ENCODE results near the gene WDR33. TPM values are rescaled to one million over a fixed set of nuclear protein-coding genes. Genes with fewer than 3 reads are reported as not detected.

WDR33 gene
- total RNA-seq, 1 donor from 2014 or later, result 54.7 TPM

- H3K36me3 Mint-ChIP-seq, result no peaks in the 10 kb centered on the region
- TF ChIP-seq, protein P1, sequence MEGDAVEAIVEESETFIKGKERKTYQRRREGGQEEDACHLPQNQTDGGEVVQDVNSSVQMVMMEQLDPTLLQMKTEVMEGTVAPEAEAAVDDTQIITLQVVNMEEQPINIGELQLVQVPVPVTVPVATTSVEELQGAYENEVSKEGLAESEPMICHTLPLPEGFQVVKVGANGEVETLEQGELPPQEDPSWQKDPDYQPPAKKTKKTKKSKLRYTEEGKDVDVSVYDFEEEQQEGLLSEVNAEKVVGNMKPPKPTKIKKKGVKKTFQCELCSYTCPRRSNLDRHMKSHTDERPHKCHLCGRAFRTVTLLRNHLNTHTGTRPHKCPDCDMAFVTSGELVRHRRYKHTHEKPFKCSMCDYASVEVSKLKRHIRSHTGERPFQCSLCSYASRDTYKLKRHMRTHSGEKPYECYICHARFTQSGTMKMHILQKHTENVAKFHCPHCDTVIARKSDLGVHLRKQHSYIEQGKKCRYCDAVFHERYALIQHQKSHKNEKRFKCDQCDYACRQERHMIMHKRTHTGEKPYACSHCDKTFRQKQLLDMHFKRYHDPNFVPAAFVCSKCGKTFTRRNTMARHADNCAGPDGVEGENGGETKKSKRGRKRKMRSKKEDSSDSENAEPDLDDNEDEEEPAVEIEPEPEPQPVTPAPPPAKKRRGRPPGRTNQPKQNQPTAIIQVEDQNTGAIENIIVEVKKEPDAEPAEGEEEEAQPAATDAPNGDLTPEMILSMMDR (conservative IDR thresholded peaks at IDR 0.05), result no peak
- peaks cover 79% of the 10 kb centered on the region for H3K27me3 Mint-ChIP-seq
- peak overlapping the region; percentile 90 for H3K4me3 Mint-ChIP-seq
- no peak for DNase-seq (ENCODE audit: extremely low spot score, unreplicated experiment)
- H3K27ac Mint-ChIP-seq, result peak overlapping the region; percentile 55
- H3K9me3 Mint-ChIP-seq, result no peaks in the 10 kb centered on the region
- H3K4me1 Mint-ChIP-seq (ENCODE audit: unreplicated experiment), result peaks cover 6% of the 10 kb centered on the region
Measured at GRCh38 chr2:127673291-127674069, 137.5 kb downstream of the WDR33 start.

DNA sequence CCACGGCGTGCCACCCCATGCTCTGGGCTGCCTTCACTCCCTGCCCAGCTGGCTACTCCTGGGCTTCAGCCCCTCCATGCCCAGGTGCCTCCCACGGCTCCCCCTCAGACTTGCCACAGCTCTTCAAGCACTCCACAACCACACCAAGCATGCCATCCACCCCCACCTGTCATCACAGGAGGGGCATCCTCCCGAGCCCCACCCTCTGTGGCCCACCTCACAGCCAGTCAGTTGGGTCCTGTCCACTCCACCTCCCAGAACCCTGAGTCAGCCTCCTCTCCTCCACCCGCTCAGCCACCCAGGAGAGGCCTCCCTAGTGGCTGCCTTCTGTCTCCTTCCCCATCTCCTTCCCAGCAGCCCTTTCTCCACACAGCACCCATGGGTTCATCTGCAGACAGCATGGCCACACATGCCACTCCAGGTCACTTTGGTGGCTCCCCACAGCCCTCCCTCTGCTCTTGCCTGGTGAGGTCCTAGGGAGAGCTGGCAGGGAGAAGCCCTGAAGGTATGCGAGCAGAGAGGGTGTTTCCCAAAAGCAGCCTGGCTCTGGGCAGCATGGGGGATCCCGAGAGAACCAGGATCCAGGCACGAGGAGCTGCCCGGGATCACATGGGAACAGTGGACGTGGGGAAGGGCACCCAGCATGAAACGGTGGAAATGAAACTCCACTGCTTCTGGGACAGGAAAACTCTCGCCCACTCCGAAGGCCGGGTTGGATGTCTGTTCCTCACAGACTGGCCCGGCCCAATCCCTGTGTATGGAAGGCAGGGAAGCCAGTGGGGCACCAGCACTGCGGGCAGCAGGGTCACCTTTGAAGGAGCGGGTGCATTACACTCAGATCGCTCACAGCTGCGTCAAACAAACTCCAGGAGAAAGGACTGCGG, 138.4 kb downstream of the WDR33 start:
- H3K4me3 Mint-ChIP-seq, result peak overlapping the region; percentile 47
- H3K27ac Mint-ChIP-seq, result no peak overlapping the region

DNA sequence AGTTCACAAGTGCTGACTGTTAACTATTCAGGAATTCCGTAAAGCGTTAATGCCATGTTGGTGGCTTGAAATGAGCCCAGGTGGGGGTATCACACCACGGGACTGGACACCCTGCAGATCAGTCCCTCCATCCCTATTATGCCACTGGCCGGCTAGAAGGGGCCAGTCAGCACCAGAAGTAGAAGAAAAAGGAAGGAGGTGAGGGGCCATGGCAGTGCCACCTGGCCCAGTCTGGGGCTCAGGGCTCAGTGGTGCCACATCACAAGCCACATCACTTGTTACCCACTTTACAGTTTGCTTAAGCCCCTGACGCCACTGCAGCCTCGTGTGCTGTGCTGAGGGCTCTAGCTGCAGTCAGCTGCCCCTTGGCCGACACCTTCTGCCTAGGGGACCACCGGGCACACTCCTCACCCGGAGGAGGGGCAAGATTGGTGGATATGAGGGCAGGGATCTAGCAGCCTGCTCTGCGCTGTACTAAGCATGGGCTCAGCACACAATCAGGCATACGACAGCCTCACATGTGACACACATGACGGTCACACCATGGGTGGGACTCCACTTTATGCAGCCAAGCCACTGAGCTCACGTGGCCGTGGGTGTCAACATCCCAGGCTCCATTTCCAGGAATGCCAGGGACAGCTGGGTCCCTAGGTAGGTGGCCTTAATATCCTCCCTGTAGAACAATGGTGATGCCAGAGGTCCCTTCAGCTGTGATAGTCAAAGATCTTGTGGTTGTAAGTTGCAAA, 139.2 kb downstream of the WDR33 start:
- no peaks in the 10 kb centered on the region for H3K9me3 Mint-ChIP-seq
- peaks cover 71% of the 10 kb centered on the region for H3K27me3 Mint-ChIP-seq
- no peak for DNase-seq (ENCODE audit: extremely low spot score, unreplicated experiment)
- no peak overlapping the region for H3K27ac Mint-ChIP-seq
- H3K4me3 Mint-ChIP-seq, result no peak overlapping the region
- TF ChIP-seq, protein P1 (conservative IDR thresholded peaks at IDR 0.05), result no peak
- H3K4me1 Mint-ChIP-seq (ENCODE audit: unreplicated experiment), result peaks cover 6% of the 10 kb centered on the region
- no peaks in the 10 kb centered on the region for H3K36me3 Mint-ChIP-seq

More for the DNA sequence above, 138.4 kb downstream of the WDR33 start:
- TF ChIP-seq, protein P1 (conservative IDR thresholded peaks at IDR 0.05), result no peak
- Mint-ChIP-seq H3K36me3 (no peaks in the 10 kb centered on the region), H3K9me3 (no peaks in the 10 kb centered on the region), H3K27me3 (peaks cover 71% of the 10 kb centered on the region), H3K4me1 (ENCODE audit: unreplicated experiment) (peaks cover 6% of the 10 kb centered on the region)
- DNase-seq (ENCODE audit: extremely low spot score, unreplicated experiment), result no peak

- H3K4me1 Mint-ChIP-seq (ENCODE audit: unreplicated experiment), result peaks cover 4% of the 10 kb centered on the region
Measured at GRCh38 chr2:127670957-127671290, 140.0 kb downstream of the WDR33 start.

More at GRCh38 chr2:127670957-127671290, 140.0 kb downstream of the WDR33 start:
- Mint-ChIP-seq H3K36me3 (no peaks in the 10 kb centered on the region), H3K27ac (no peak overlapping the region), H3K27me3 (peaks cover 71% of the 10 kb centered on the region), H3K9me3 (no peaks in the 10 kb centered on the region), H3K4me3 (no peak overlapping the region)
- TF ChIP-seq, protein P1 (conservative IDR thresholded peaks at IDR 0.05), result no peak
- DNase-seq (ENCODE audit: extremely low spot score, unreplicated experiment), result no peak
